Activated CD8-positive, alpha-beta T cell treated with anti-CD3 and anti-CD28 coated beads for 36 hours (primary cell): Measurements from ENCODE around the gene SS18L1. TPM values are rescaled to one million over a fixed set of nuclear protein-coding genes. Genes with fewer than 3 reads are reported as not detected.

Experiments
- ATAC-seq: fragments of 200-7000 bp; cut with Tn5 transposase; one replicate; pipeline ENCODE4 v1.10.0; 2021; ENCODE audit warnings: mild to moderate bottlenecking, moderate library complexity
- CTCF ChIA-PET: fragments of 350-600 bp; sonication (Branson Sonifier 250); formaldehyde crosslinking; loops from one replicate; lab custom pipeline; 2021; ENCODE audit warnings: antibody characterized with exemption; lab: Charles Lee
- POLR2A ChIA-PET: fragments of 350-600 bp; sonication (Branson Sonifier 250); formaldehyde crosslinking; loops from one replicate; lab custom pipeline; 2021; ENCODE audit warnings: antibody characterized with exemption; lab: Charles Lee
- DNase-seq: peaks from one replicate; pipeline ENCODE4 v3.0.0-alpha.2; 2020
- H3K27ac Mint-ChIP-seq: one replicate; pipeline ENCODE4 v1.8.0; 2021; ENCODE audit warnings: mild to moderate bottlenecking, mixed read lengths
- H3K27me3 Mint-ChIP-seq: one replicate; pipeline ENCODE4 v1.8.0; 2021; ENCODE audit warnings: mixed read lengths
- H3K36me3 Mint-ChIP-seq: one replicate; pipeline ENCODE4 v1.8.0; 2021; ENCODE audit warnings: low read depth, mixed read lengths
- H3K4me1 Mint-ChIP-seq: one replicate; pipeline ENCODE4 v1.8.0; 2021; ENCODE audit warnings: low read depth, mixed read lengths
- H3K4me3 Mint-ChIP-seq: one replicate; pipeline ENCODE4 v1.8.0; 2021; ENCODE audit warnings: mild to moderate bottlenecking, moderate library complexity, mixed read lengths
- H3K9me3 Mint-ChIP-seq: one replicate; pipeline ENCODE4 v1.8.0; 2021; ENCODE audit warnings: mixed read lengths
- CTCF ChIP-seq: fragments of 200-600 bp; IDR thresholded peaks from one replicate; pipeline ENCODE4 v1.8.0; 2022; ENCODE audit warnings: antibody characterized with exemption, mild to moderate bottlenecking
- intact Hi-C: fragments of 100-400 bp; cut with micrococcal nuclease; formaldehyde crosslinking; loops from one replicate; pipeline ENCODE4 v1.10.0; 2022
- total RNA-seq, 2 experiments: library from RNA; stranded (reverse); gene quantifications; one replicate each; pipeline ENCODE4 v1.2.3, GENCODE V29; 2021

The SS18L1 gene
- total RNA-seq, 2 experiments from 2014 or later: 15.3 to 16.1 TPM

GRCh38 chr20:62224113-62224855 is 80.7 kb downstream of the SS18L1 start:
- Mint-ChIP-seq H3K36me3 (no peaks in the 10 kb centered on the region), H3K27me3 (peaks cover 29% of the 10 kb centered on the region), H3K4me3 (no peak overlapping the region), H3K9me3 (no peaks in the 10 kb centered on the region), H3K27ac (no peak overlapping the region), H3K4me1 (no peaks in the 10 kb centered on the region)
- POLR2A ChIA-PET: no interaction called here
- CTCF ChIA-PET: no interaction called here
- no peak for TF ChIP-seq CTCF
- intact Hi-C loops: no loop called here
- ATAC-seq (no peak), DNase-seq (no peak)

GRCh38 chr20:62225026-62225425 is 81.5 kb downstream of the SS18L1 start:
- ChIA-PET CTCF (no interaction called here), POLR2A (no interaction called here)
- H3K4me3 Mint-ChIP-seq: no peak overlapping the region
- ATAC-seq: no peak
- peaks cover 29% of the 10 kb centered on the region for H3K27me3 Mint-ChIP-seq
- H3K9me3 Mint-ChIP-seq: no peaks in the 10 kb centered on the region
- intact Hi-C loops: no loop called here
- H3K4me1 Mint-ChIP-seq: no peaks in the 10 kb centered on the region
- DNase-seq: no peak
- no peak for TF ChIP-seq CTCF
- H3K36me3 Mint-ChIP-seq: no peaks in the 10 kb centered on the region
- H3K27ac Mint-ChIP-seq: no peak overlapping the region

- H3K36me3 Mint-ChIP-seq: no peaks in the 10 kb centered on the region
- POLR2A ChIA-PET: no interaction called here
- CTCF ChIA-PET: no interaction called here
- no peak overlapping the region for H3K27ac Mint-ChIP-seq
- intact Hi-C loops: no loop called here
- no peak for DNase-seq
- no peak for TF ChIP-seq CTCF
- H3K4me3 Mint-ChIP-seq: no peak overlapping the region
- ATAC-seq: no peak
- no peaks in the 10 kb centered on the region for H3K4me1 Mint-ChIP-seq
- H3K9me3 Mint-ChIP-seq: no peaks in the 10 kb centered on the region
- H3K27me3 Mint-ChIP-seq: peaks cover 26% of the 10 kb centered on the region
Measured at GRCh38 chr20:62225820-62226635, 82.5 kb downstream of the SS18L1 start.

- POLR2A ChIA-PET: no interaction called here
- ATAC-seq (no peak), DNase-seq (no peak)
- H3K36me3 Mint-ChIP-seq: no peaks in the 10 kb centered on the region
- peaks cover 19% of the 10 kb centered on the region for H3K27me3 Mint-ChIP-seq
- no peak for TF ChIP-seq CTCF
- H3K9me3 Mint-ChIP-seq: no peaks in the 10 kb centered on the region
- CTCF ChIA-PET: no interaction called here
- no peaks in the 10 kb centered on the region for H3K4me1 Mint-ChIP-seq
- no peak overlapping the region for H3K27ac Mint-ChIP-seq
- intact Hi-C loops: no loop called here
- no peak overlapping the region for H3K4me3 Mint-ChIP-seq
Measured at GRCh38 chr20:62226707-62227590, 83.4 kb downstream of the SS18L1 start.
